IMR-90 (cell line): ENCODE measurements around the gene FAM13B. TPM values are rescaled to one million over a fixed set of nuclear protein-coding genes. Genes with fewer than 3 reads are reported as not detected.

ENCODE experiments used
- microRNA-seq, 2 experiments: library from miRNA; stranded (forward) in 1 of 2; unstranded in 1 of 2; fragments of 10-50 nt in 1 of 2; fragments of <30 nt in 1 of 2; gene quantifications in 1 of 2; microRNA quantifications in 1 of 2; one replicate each; pipeline versions ENCODE3 to v1.1.0; 2013 to 2020; ENCODE audit not compliant: insufficient read depth in 1 of 2, insufficient read length in 1 of 2, unreplicated experiment in 1 of 2
- polyA plus RNA-seq, 3 experiments: library from polyadenylated mRNA; depleted of rRNA; stranded (reverse); fragments of >200 nt; gene quantifications; 2 replicates each; pipeline ENCODE4 v1.2.3, GENCODE V29; 2012; ENCODE audit warnings: low replicate concordance in 1 of 3
- small RNA-seq, 5 experiments: library from RNA; depleted of rRNA; stranded (forward); fragments of <200 nt; gene quantifications; one replicate each; pipeline ENCODE3, GENCODE V24; 2012
- total RNA-seq: library from RNA; depleted of rRNA; stranded (reverse); fragments of >200 nt; gene quantifications from 2 replicates; pipeline ENCODE4 v1.2.3, GENCODE V29; 2012; rRNA removed

The FAM13B gene
- total and polyA plus RNA-seq, 2 of the 4 experiments (the other 2 are of a cell fraction): 14.6 to 15.1 TPM

Small RNA genes within 50 kb of the gene (microRNA-seq; reads per million reads assigned to microRNA genes)
- gene RNU6-1148P (ENCODE audit: insufficient read depth, insufficient read length): not detected

Small RNA genes within 50 kb of the gene (small RNA-seq; reads per million reads assigned to genes)
- 0 reads per million in 5 experiments for gene RNU6-1148P

Other genes starting within 250 kb of the FAM13B start
- not detected in 2 replicates for gene MYOT, start 165.2 kb downstream of the FAM13B start, total RNA-seq
- not detected in 2 replicates for gene MYOT, start 165.2 kb downstream of the FAM13B start, polyA plus RNA-seq (2012; rRNA removed)
- not detected in 2 replicates for gene PKD2L2, start 143.6 kb downstream of the FAM13B start, total RNA-seq
- not detected in 2 replicates for gene PKD2L2, start 143.6 kb downstream of the FAM13B start, polyA plus RNA-seq (2012; rRNA removed)
- gene WNT8A, start 51.0 kb upstream of the FAM13B start, total RNA-seq: not detected in 2 replicates
- not detected in 2 replicates for gene WNT8A, start 51.0 kb upstream of the FAM13B start, polyA plus RNA-seq (2012; rRNA removed)
- under 0.01 and 0.18 TPM in 2 replicates for gene NME5, start 106.3 kb upstream of the FAM13B start, total RNA-seq
- gene NME5, start 106.3 kb upstream of the FAM13B start, polyA plus RNA-seq (2012; rRNA removed): 0.17 and 0.20 TPM in 2 replicates
- gene BRD8, start 145.6 kb upstream of the FAM13B start, total RNA-seq: 35.8 and 36.9 TPM in 2 replicates
- 37.6 and 43.6 TPM in 2 replicates for gene BRD8, start 145.6 kb upstream of the FAM13B start, polyA plus RNA-seq (2012; rRNA removed)
- gene KIF20A, start 146.0 kb upstream of the FAM13B start, total RNA-seq: 106 and 119 TPM in 2 replicates
- 39.4 and 42.0 TPM in 2 replicates for gene KIF20A, start 146.0 kb upstream of the FAM13B start, polyA plus RNA-seq (2012; rRNA removed)
- gene CDC23, start 180.2 kb upstream of the FAM13B start, total RNA-seq: 28.0 and 29.4 TPM in 2 replicates
- 18.9 and 21.1 TPM in 2 replicates for gene CDC23, start 180.2 kb upstream of the FAM13B start, polyA plus RNA-seq (2012; rRNA removed)
- gene GFRA3, start 241.5 kb upstream of the FAM13B start, total RNA-seq: not detected in 2 replicates
- not detected in 2 replicates for gene GFRA3, start 241.5 kb upstream of the FAM13B start, polyA plus RNA-seq (2012; rRNA removed)